Measurements from ENCODE around the gene LHX3.
"Not testable (repeated sequence)": the region's sequence is repeated elsewhere in the genome, so short reads cannot be mapped to it uniquely, and the experiment has no call there.

LHX3 gene

DNA sequence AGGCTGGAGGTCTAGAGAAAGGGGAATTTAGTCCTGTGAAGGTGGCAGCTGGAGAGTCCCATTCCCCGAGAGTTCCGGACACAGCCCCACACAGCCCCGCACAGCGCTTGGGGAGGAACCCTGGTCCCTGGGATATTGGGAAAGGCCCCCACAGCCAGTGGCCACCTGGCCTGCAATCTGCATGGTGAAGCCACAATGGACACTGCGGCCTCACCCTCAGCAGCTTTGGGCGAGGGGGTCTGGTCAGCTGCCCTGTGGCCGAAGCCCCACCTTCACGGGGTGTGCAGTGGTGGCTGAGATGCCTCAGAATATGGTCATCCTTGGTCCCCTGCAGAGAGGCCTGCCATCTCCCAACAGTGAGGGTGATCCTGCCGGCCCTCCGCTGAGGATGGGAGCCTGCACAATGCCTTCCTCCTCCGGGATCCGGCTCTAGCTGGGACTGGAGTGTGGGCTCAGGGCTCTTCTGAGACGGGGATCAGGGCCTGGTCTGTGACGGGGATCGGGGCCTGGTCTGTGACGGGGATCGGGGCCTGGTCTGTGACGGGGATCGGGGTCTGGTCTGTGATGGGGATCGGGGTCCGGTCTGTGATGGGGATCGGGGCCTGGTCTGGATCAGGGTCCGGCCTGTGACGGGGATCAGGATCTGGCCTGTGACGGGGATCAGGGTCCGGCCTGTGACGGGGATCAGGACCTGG lies 52.9 kb downstream of the LHX3 start:
- no peak for DNase-seq

DNA sequence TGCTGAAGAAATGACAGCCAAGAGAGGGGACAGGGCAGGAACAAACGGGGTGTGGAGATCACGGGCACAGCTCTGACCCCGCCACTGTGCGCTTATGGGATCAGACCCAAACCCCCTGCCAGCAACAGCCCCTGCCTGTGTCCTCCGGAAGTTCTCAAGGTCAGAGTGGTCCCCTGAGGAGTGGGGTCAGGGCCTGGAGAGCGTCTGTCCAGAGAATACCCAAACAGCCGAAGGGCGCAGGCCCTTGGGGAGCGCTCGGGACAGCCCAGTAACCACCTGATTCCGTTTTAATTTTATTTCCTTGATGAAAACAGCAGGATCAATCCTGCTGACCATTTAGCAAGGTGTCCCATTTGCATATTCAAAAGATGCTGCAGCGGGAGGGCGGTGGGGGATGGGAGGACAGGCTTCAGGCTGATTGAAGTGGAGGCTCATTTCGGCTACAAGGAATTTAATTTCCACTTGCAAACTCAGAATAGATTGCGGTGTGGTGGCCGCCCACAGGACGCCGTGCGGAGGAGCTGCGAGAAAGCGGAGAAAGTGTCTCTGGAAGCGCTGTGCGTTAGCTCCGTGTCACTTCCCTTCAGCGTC lies 53.6 kb downstream of the LHX3 start:
- no peak for DNase-seq

GRCh38 chr9:136150664-136151213 lies 54.2 kb downstream of the LHX3 start:
- not testable (repeated sequence) for DNase-seq

GRCh38 chr9:136149853-136150252 lies 55.1 kb downstream of the LHX3 start:
- no peak for DNase-seq

DNA sequence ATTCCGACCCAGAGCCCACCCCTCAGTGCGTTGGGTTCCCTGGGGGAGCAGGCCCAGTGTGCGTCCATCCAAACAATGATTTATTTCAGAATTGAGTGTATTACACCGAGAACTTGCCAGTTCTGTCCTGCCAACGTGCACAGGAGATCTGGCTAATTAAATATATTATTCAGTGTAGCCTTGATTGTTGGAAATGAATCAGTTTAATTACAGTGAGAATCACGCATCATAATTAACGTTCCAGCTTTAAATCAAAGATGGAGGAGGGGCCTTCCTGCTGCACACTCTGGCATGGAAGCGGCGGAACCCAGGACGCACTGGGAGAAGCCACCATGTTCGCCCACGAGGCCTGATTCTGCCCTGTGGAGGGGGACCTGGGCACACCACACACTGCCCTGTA lies 55.6 kb downstream of the LHX3 start:
- no peak for DNase-seq

DNA sequence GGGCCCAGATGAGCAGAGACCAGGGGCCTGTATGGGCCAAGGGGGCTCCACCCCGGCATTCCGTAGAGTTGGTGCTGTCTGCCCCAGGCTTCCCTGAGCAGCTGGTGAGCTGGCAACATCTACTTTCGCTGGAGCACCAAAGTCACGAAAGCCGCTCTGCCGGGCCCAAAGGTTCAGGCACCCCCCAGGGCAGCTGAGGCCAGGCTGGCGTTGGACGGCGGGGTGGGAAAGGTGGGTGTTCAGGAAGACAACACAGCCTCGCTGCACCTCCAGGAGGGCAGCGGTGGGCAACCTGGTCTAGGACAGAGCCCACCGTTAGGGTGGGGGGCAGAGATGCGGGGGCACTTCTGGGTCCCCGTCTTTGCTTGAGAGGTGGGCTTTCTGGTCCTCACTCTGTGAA lies 56.2 kb downstream of the LHX3 start:
- DNase-seq, result no peak

DNA sequence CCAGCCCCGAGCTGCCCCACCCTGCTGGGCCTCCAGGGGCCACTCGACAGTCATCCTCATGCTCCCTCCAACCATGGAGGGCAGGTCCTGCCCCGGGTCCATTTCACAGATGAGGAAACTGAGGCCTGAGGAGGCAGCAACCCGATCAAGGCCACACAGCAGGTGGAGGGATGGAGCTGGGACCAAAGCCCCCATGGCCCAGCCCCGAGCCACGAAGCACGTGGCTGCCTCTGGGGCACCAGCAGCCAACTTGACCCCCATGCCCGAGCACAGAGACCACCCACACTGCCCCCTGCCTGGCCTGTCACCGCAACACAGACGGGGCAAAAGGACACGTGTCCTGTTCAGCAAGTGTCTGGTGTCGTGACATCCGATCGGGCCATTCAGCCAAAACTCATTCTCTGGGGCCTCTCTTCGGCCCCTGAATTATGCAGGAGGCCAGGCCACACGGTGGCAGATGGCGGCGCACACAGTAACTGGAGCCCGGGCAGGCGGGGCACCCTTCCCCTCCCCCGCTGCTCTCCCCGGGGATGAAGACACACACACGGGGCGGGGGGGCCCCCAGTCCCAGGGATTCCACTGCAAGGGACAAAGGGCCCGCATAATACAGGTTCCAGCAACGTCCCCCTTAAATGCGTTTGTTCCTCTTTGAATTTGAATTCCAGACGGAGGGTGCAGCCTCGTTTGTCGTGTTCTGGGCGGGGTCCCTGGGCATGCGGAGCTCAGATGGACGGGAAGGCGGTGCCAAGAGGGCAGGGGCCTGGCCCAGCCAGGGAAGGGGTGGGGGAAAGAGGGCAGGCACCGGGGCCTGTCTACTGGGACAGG lies 56.8 kb downstream of the LHX3 start:
- no peak for DNase-seq

DNA sequence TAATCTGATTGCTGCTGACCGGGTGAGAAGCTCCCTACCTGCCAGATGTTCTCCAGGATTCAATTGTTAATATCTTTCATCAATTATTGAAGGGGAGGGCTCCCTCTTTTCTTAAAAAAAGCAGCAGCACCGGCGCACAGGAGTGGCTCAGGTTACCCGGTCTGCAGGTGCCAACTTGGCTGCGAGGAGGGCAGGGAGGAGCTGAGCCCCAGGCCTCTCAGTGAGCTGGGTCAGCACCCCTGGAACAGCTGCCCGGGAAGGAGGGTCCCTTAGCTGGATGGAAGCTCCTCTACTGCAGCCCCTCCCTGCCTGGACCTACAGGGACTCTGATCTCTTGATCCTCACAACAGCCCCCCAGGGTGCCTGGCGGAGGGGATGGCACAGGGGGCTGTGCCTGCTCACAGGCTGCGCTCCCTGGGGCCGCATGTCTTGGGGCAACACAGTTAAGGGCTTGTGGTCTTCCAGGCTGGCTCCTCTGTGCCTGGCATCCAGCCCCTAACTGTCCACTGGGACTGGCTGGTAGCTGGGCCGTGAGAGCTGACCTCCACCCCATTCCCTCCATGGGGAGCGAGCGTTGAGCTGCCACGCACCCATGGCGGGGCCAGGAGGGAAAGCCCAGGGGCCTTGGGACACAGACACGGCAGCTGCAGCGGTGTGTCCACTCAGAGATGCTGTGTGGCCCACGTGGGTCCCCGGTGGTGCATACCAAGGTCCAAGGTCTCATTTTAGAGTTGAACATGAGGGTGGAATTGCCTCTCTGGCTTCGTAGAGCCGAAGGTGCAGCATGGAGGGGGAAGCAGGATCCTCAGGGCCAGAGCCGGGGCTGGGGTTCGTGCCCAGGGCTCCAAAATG lies 57.7 kb downstream of the LHX3 start:
- DNase-seq, result no peak
